Stimulated activated CD4-positive, alpha-beta T cell treated with anti-CD3 and anti-CD28 coated beads, Interleukin-15, amount 100 ng/mL, for 1 hour (primary cell): ENCODE data around the gene TMPO.
"Not testable (repeated sequence)": the region's sequence is repeated elsewhere in the genome, so short reads cannot be mapped to it uniquely, and the experiment has no call there.

Experiments
- DNase-seq, 2 donors: peaks; one replicate each; pipeline ENCODE4 v3.0.0-alpha.2; 2020; ENCODE audit warnings: low read depth in 1 of 2, low spot score in 1 of 2

TMPO gene, protein sequence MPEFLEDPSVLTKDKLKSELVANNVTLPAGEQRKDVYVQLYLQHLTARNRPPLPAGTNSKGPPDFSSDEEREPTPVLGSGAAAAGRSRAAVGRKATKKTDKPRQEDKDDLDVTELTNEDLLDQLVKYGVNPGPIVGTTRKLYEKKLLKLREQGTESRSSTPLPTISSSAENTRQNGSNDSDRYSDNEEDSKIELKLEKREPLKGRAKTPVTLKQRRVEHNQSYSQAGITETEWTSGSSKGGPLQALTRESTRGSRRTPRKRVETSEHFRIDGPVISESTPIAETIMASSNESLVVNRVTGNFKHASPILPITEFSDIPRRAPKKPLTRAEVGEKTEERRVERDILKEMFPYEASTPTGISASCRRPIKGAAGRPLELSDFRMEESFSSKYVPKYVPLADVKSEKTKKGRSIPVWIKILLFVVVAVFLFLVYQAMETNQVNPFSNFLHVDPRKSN

DNA sequence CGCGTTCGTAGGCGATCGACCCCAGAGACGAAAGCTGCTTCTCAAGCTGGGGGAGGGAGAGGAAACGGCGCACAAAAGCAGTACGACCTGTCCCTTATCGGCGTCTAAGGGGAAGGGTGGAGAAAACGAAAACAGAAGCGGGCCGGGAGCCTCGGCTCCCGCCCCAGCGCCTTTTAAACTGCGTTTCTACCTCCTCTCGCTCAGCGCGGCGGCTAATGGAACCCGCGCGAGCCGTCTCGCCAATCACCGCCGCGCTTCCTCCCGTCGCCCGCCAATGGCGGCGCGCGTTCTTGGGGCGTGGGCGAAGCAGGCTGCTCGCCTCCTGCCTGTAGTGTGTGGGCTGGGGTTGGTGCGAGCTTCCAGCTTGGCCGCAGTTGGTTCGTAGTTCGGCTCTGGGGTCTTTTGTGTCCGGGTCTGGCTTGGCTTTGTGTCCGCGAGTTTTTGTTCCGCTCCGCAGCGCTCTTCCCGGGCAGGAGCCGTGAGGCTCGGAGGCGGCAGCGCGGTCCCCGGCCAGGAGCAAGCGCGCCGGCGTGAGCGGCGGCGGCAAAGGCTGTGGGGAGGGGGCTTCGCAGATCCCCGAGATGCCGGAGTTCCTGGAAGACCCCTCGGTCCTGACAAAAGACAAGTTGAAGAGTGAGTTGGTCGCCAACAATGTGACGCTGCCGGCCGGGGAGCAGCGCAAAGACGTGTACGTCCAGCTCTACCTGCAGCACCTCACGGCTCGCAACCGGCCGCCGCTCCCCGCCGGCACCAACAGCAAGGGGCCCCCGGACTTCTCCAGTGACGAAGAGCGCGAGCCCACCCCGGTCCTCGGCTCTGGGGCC, at the start of gene TMPO:
Gene TMPO (plus strand): TSS at position 304 of the 824 bp plus-strand sequence. CDS start 278 bp downstream, at position 582.
- DNase-seq = peak; percentile 92 to 96

DNA sequence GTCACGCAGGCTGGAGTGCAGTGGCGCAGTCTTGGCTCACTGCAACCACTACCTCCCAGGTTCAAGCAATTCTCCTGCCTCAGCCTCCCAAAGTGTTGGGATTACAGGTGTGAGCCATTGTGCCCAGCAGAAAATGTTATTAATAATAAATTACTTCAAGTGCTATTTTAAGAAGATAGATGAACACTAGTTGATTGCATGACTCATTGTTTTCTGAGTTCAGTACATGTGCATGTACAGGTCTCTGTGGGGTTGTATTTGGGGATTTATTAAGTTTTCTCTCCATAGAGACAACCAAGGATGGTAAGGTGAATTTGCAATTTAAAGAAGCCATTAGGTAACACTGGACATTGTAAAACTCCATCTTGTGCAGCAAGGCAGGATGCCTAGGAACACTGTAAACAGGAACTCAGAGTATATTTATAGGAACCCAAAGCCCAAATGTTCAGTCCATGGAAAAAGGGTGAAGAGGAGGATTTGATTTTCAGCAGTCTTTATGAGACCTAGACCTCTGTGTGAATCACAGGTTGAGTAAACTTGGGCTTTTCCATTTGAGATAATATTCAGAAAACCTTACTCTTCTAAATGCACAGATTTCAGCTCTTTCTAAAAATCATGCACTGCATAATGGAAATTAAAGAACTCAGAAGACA, 49.3 kb upstream of the TMPO start:
- no peak for DNase-seq

DNA sequence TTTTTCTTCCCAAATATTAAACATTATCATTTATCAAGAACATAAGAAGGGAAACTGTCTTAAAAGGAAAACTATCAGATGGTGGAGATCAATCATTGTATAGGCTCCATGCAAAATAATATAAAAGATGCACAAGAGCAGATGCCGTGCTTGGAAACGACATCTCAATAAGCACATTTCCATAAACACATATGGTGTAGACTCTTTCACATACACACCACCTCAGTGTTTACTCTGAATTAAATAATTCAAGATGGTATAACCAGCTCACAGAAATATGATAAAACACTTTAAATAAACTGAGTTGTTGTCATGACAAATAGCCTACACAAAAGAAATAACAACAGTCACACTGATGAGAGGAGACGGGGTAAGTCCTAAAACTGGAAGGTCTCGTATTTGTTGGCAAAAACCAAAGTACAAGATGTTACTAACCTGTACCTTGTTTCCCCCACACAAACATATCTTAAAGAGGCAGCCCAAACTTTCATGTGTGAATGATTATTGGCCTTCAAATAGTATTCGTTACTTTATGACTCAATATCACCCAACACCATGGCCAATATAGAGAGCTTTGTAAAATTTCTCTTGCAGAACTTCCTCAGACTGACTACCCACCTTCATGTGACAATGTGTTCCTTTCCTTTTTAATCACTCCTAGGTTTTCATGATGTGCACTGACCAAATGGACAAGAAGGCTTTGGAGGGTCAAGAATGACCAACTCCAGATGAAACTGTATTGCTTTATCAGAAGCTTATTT, 48.6 kb upstream of the TMPO start:
- no peak for DNase-seq

DNA sequence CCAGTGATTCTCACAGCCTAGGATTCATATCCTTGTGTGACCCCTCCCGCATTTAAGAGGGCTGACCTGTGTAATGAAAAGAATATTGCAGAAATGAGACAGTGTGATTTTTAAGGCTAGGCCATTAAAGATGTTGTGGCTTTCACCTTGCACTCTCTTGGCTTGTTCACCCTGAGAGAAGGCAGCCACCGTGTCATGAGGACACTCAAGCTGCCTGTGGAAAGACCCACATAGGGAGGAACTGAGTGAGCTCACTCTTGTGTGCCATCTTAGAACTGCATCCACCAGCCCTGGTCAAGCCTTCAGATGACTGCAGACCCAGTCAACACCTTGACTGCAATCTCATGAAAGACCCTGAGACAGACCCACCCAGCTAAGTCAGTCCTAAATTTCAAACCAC, 46.3 kb upstream of the TMPO start:
- no peak for DNase-seq

DNA sequence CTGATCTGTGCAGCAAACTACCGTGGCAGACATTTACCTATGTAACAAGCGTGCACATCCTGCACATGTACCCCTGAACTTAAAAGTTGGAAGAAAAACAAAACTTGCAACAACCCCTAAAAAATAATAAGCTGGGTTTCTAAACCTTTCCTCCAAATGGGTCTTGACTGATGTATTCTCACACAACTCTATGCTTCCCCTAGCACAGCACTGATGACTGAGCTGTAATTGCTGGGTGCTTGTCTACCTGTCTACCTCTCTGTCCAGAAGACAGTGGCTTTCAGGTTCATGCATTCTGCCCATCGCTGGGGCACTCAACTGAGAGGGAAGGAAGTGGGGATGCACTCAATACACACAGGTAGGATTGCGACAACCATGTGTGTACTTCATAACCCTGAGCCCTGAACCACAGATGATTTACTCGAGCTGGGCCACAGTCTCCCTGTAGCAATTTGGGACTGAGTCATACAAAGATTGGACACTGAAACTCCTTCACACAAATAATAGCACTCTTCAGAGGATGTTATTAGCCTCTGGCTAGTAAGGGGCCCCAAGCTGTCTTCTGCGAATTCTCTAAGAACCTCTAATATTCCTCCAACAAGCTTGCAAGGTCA, 44.8 kb upstream of the TMPO start:
- no peak for DNase-seq

DNA sequence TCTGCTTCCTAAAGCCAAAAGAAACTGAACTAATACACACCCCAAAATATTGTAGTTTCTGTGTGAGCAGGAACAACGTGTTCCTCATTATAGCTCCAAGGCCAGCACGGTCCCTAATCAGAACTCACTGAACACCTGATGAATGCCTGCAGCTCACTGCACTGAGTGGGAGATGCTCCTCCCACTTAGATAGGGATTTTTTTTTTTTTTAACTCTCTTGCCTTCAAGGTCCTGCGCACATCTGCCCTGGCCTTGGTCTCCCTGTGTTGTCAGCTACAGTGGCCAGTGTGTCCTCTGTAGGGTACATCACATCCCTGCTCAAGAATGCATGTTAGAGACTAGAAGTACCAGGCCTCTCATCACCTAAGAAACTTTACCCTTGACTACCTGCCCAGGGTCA, 44.3 kb upstream of the TMPO start:
- DNase-seq = no peak

DNA sequence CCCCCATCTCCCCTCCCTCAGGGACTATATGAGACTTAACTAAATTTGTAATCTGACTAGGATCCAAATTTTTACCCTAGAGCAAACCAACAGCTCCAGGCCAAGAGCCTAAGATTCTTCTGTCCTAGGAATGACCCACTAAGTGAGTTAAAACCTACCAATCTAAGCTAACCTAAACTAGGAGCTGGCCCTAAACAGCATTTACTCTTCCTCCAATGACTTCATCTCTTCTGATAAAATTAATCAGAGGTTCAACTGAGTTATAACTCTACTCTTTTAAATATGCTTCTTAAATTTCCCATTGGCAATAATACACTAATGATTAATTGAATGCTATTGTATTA, 39.9 kb upstream of the TMPO start:
- no peak for DNase-seq

DNA sequence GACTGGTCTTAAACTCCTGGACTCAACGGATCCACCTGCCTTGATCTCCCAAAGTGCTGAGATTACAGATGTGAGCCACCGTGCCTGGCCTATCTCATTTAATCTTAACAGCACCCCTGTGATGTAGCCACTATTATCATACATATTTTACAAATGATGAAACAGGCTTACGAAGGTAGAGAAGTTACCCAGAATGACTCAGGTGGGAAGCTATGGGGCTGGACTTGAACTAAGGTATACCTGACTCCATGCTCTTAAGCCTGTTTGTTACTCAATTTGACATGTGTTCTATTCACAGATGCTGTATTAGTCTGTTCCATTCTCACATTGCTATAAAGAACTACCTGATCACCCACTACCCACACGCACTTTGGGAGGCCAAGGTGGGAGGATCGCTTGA, 36.8 kb upstream of the TMPO start:
- DNase-seq = no peak

DNA sequence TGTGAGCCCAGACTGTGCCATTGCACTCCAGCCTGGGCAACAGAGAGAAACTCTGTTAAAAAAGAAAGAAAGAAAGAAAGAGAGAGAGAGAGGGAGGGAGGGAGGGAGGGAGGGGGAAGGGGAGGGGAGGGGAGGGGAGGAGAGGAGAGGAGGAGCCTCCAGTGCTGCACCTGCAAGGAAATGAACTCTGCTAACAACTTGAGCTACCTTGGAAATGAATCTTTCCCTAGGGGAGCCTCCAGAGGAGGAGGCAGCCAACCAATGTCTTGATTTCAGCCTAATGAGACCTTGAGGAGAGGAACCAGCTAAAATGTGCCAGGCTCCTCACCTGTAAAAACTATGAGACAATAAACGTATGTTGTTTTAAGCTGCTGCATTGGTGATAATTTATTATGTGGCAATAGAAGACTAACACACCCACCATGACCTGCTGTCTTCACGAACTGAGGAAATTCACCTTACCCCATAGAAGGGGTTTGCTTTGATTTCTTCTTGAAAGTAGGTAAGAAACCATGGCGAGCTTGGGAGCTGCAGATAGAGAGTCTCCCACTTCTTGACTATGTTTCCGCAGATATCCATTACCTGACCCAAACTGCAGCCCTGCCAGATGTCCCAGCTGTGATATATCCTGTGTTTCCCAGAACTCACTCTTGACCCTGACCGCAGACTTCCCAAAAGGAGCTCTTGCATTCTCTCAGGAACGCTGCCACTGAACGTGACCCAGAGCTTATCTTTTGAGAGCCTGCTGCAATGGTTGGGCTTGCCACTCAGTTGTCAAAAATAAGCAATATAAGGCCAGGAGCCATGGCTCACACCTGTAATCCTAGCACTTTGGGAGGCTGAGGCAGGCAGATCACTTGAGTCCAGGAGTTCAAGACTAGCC, 31.5 kb upstream of the TMPO start:
- no peak for DNase-seq

DNA sequence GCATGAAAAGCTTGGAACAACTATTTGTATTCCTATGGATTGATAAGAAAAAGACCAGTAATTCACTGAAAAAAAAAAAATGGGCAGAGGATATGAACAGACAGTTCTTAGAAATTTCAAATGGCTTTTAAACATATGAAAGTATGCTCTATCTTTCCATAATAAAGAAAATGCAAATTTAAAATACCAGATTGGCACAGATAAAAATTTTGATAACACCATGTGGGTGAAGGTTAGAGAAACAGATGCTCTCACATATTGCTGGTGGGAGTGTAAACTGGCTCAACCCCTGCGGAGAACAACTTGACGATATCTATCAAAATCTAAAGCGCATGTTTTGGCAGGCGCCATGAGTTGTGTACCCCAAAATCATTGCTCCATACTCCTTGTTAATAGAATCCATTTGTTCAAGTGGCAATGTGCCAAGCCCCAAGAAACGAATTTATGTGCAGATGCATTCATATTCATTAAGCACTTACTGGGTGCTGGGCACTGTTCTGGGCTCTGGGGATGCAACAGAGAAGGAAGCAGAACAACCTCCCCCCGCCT, 29.5 kb upstream of the TMPO start:
- DNase-seq = no peak

DNA sequence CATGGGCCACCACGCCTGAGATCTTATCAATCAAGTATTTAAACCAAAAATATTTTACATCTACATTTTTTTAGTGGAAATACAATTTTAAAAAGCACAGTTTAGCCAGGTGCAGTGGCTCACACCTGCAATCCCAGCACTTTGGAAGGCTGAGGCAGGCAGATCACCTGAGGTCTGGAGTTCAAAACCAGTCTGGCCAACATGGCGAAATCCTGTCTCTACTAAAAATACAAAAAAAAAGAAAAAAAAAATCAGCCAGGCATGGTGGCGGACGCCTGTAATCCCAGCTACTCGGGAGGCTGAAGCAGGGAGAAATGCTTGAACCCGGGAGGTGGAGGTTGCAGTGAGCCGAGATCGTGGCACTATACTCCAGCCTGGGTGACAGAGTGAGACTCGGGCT, 27.0 kb upstream of the TMPO start:
- not testable (repeated sequence) for DNase-seq

DNA sequence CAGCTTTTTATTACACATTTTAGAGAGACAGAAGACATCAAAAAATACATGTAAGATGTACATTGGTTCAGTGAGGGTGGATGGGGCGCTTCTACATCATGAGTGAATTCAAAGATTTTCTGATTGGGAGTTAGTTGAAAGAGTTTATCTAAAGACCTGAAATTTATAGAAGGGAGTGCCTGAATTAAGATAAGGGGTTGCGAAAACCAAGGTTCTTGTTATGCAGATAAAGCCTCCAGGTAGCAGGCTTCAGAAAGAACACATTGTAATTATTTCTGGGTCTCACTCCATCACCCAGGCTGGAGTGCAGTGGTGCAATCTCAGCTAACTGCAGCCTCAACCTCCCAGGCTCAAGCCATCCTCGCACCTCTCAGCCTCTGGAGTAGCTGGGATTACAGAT, 26.2 kb upstream of the TMPO start:
- no peak for DNase-seq

DNA sequence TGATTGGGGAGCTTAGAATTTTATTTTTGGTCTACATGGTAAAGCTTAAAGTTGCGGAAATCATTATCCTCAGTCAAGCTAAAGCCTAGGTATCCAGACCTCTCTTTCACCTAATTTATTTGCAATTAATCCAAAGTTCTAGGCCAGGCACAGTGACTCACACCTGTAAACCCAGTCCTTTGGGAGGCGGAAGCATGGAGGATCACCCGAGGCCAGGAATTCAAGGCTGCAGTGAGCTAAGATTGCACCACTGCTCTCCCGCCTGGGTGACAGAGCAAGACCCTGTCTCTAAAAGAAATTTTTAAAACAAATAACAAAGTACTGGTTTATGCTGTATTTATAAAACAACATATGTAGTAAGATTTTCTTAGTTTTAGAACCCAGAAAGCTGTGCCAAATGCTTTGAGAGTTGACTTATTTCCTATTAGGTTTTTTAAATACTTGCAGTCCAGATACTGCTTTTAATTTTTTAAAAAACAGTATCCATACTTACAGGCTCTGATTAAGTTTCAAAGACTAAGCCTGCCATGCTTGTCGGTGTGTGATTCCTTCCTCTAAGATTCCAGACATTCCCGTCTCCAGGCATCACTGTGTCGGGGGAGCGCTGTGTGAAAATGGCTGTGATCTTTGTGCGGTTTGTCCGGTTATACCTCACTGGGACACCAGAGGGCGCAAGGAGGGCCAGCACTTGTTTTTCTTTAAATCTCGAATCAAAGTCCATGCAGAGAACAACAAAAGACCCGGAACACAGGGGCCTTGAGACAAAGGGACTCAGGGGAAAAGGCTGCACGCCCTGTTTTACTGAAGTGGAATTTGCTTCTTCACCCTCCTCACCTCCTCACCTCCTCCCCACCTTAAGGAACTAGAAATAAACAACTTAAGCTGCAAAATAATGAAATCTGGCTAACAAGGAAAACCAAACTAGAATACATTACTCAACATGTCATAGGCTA, 24.6 kb upstream of the TMPO start:
- peak; percentile 61 to 70 for DNase-seq

DNA sequence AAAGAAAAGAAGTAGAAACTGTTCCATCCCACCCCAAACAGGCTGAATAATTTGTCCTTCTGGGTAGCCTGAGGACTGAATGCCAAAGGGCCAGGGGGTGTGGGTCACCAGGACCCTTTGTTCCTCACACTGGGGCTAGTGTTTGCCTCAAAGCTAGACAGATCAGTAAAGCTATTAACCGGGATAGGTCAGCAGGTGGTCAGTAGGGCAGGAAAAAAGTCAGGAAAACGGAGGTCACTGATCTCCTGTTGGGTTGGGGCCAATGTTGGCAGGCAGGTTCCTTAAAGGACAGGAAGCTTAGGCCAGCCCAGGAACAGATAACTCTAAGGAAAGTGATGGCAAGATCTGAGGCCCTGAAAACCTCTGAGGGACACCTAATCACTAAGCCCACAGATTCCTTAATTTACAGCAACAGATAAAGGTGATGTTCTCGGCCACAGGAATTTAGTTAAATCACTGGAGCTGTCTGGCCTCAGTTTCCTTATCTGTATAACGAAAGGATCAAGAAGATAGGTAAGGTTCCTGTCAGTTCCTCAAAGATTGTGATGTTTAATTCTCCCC, 22.7 kb upstream of the TMPO start:
- no peak for DNase-seq

DNA sequence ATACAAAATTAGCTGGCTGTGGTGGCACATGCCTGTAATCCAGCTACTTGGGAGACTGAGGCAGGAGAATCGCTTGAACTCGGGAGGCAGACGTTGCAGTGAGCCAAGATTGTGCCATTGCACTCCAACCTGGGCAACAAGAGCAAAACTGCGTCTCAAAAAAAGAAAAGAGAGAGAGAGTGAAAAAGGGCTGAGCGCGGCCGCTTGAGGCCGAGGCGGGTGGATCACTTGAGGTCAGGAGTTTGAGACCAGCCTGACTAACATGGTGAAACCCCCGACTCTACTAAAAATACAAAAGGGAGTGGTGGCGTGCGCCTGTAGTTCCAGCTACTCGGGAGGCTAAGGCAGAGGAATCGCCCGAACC, 14.1 kb upstream of the TMPO start:
- not testable (repeated sequence) for DNase-seq

DNA sequence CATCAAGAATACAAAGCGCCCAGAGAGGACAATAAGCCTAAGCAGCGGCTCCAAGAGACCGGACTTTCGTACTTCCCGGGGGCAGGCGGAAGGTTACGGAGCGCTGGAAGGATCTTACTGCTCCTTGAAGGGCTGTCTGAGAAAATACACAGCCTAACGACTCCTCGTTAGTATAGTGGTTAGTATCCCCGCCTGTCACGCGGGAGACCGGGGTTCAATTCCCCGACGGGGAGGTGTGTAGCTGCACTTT, 12.1 kb upstream of the TMPO start:
- peak; percentile 70 to 83 for DNase-seq

DNA sequence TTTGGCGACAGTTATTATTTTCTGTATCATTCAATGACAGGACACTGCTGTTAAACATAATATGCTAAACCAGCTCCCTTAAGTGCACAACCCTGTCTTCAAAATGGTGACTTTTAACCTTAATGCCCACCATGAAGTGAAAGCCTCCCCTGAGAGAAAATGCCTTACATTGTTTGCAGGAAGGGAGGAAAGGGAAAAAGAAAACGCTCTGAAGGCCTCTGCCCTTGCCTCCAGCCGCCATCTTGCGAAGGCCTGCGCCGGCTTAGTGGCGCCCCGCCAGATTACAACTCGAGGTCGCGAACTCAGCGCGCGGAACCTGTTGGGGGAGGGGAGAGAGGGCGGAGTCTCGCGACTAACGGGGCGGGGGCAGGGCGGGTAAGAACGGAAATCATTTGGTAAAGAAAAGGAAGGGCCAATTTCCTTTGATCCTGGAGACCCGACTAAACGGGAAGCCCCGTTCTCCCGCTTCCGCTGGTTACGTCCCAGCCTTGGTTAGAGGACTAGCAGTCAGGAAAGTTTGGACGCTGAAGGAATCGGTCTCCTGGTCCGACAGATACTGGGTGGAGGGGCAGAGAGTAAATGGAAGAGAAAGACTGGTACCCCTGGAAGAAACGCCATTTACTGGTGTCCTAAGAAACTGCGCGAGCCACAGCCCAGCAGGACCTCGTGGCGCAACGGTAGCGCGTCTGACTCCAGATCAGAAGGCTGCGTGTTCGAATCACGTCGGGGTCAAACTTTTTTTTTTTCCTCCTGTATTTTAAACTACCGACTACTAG, 11.6 kb upstream of the TMPO start:
- peak; percentile 85 to 91 for DNase-seq

DNA sequence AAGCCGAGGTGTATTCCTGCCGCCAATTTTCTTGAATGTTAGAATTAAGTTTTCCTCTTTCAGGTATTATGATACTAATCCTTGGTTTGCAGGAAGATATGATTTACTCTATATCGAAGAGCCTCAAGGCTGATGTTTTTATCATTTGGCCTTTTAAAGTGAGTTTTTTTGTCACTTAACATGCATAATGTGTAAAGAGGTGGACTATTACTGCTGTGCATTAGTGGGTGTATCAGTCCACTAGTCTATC, 11.1 kb upstream of the TMPO start:
- DNase-seq = no peak
